HTERT RPE-1 (cell line): ENCODE results near the gene CPD.
"Not testable (repeated sequence)": the region's sequence is repeated elsewhere in the genome, so short reads cannot be mapped to it uniquely, and the experiment has no call there.

Experiments
- in situ Hi-C: fragments of 300-500 bp; cut with MboI; formaldehyde crosslinking; loops from 4 replicates; pipeline ENCODE4 v1.14.3; 2020; ENCODE audit warnings: low sequenced_read_pairs

CPD gene

DNA sequence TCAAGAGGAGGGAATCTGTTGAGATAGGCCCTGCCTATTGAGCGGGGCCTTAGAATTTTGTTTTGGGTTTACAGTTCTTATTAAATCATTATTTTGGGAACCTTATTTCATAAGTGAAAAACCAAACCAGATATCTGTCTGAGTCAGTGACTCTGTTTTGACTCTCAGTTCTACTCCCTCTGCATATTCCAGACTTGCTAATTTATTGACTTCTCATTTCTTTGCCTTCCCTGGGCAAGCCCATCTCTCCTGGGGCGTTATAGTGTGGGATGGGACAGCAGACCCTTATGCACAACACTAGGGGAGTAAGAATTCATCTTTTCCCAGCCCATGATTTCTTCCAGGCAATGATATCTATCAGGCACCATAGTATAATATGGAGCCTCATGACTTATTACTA, 45.7 kb downstream of the CPD start:
- in situ Hi-C loops, result no loop called here

DNA sequence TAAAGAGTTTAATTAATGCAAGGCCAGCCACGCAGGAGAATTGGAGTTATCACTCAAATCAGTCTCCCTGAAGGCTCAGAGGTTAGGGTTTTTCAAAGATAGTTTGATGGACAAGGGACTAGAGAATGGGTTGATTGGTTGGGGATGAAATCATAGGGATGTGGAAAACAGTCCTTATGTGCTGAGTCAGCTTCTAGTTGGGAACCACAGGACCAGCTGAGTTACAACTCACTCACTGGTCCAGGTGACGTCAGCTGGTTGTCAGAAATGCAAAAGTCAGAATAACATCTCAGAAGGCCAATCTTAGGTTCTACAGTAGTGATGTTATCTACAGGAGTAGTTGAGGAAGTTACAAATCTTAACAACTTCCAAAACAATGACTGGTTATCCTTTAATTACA, 47.6 kb downstream of the CPD start:
- in situ Hi-C loops, result no loop called here

DNA sequence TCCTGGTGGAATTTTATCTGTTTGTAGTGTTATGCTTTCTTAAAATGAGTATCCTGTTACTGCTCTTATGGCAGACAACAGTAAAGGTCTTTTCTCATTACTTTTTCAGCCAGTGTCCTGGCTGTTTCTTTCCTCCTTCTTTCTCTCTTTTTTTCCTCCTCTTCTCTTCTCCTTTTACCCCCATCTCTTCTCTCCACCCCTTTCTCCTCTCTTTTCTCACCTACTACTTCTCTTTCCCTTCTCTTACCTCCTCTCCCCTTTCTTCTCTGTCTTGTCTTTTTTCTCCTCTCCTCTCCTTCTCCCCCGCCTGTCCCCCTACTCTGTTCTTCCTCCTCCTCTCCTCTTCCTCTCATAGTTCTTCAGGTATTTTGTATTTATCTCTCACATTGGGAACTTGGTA, 48.9 kb downstream of the CPD start:
- in situ Hi-C loops, result no loop called here

DNA sequence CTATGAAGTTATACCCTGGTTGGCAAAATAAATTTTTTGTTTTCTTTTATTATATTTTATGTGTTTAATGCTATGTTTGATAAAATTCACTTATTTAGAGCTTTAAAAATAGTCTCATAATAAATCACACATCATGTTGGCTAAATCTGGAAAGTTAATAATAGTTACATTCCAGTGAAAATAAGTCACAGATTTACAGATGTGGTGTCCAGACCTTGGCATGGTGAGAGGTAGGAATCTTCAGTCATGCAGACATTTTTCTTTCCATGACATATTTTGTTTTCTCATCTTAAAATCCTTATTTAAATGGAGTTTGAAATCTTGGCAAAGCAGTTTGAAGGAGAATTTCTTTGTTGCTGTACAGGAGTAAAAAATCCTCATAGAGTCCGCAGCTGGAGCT, 50.4 kb downstream of the CPD start:
- in situ Hi-C loops, result no loop called here

DNA sequence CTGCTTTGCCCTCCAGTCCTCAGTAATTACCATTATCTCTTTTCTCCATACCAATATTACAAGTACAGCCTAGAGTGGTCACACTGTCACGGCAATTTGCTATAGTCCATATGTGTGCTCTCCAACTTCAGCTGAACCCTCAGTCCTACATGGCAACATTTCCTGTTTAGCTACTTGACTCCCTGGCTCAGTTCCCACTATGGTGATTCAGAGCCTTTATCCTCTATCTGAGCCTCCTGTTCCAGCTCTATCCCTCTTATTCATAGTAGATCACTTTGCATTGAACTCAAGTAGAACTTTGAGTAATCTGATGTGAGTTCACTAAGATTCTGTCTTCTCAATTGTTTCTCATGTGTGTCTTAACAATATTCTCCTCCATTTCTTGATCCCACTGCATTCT, 54.8 kb downstream of the CPD start:
- in situ Hi-C loops, result no loop called here

GRCh38 chr17:30436729-30437128, 58.0 kb downstream of the CPD start:
- in situ Hi-C loops, result no loop called here

DNA sequence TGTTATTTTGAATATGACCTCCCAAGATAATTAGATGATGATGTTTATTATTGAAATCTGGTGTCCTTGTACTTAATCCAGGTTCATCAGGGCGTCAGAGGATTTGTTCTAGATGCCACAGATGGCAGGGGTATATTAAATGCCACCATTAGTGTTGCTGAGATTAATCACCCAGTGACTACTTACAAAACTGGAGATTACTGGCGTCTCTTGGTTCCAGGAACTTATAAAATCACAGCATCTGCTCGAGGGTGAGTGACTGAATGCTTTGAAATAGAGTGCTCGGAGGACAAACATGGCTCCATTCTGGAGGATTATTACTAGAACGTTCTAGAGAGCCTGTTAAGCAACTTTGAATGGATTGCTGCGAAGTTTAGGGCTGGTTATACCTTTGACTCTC, 65.0 kb downstream of the CPD start:
- in situ Hi-C loops, result no loop called here

GRCh38 chr17:30446640-30447039, 67.9 kb downstream of the CPD start:
- in situ Hi-C loops, result not testable (repeated sequence)

DNA sequence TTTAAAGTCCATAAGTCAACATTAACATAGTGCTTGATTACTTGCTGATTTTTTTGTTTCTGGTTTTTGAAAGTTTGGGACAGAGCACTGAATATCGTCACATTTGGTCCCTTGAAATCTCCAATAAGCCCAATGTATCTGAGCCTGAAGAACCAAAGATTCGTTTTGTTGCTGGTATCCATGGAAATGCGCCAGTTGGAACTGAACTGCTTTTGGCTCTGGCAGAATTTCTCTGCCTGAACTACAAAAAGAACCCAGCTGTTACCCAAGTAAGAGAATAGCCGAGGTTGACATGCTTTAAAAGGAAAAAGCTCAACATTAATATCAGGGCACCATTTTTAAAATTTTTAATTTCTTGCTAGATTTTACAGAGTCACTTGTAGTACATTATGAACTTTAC, 70.8 kb downstream of the CPD start:
- in situ Hi-C loops, result no loop called here

- in situ Hi-C loops, result no loop called here
Measured at GRCh38 chr17:30450125-30451027, 71.6 kb downstream of the CPD start.

GRCh38 chr17:30454635-30455034, 75.9 kb downstream of the CPD start:
- in situ Hi-C loops, result no loop called here

- in situ Hi-C loops, result no loop called here
Measured at GRCh38 chr17:30458371-30458770, 79.6 kb downstream of the CPD start.

GRCh38 chr17:30458797-30459413, 80.2 kb downstream of the CPD start:
- in situ Hi-C loops, result not testable (repeated sequence)

- in situ Hi-C loops, result no loop called here
Measured at GRCh38 chr17:30468465-30468864, 89.7 kb downstream of the CPD start.

DNA sequence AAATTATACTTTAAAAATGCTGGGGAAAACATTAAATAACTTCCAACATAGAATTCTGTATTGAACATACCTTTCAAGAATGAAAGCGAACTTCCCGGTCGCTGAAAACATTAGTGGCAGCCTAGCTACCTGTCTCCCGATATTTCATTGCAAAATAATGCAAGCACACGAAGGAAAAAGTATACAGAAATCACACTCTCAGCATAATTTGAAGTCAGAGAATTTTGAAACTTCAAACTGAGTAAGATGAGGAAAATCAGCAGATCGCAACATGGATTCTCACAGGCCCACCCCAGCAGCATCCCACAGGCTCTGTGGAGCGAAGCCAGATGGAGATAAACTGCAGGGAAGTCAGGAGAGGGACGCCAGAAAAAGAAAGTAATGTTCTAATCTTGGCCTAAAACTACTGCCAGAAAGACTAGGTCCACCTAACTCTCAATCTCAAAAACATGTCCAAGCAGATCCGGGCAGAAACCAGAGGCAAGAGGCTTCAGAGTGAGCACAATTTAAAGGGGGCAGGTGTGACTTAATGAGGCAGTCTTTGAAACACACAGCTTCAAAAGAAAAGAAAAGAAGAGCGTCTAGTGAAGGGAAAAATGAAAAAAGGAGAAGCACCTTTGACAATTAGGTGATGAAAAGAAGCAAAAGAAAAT, 93.6 kb downstream of the CPD start:
- in situ Hi-C loops, result no loop called here

- in situ Hi-C loops, result no loop called here
Measured at GRCh38 chr17:30475206-30475605, 96.5 kb downstream of the CPD start.

DNA sequence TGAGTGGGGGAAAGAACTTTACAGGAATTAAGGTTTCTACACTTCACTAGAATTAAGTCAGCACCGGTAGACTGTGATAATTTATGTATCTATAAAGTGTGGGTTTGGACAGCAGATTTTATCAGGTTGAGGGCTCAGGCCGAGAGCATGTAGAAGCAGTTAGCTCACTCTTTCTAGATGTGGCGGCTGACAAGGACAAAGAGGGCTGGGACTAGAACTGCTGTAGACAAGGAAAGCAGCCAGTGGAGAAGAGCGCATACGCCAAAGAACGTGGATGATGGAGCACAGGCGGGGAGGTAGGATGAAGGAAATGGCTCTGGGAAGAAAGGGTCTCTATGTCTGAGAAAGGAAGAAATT, 98.0 kb downstream of the CPD start:
- in situ Hi-C loops, result no loop called here

DNA sequence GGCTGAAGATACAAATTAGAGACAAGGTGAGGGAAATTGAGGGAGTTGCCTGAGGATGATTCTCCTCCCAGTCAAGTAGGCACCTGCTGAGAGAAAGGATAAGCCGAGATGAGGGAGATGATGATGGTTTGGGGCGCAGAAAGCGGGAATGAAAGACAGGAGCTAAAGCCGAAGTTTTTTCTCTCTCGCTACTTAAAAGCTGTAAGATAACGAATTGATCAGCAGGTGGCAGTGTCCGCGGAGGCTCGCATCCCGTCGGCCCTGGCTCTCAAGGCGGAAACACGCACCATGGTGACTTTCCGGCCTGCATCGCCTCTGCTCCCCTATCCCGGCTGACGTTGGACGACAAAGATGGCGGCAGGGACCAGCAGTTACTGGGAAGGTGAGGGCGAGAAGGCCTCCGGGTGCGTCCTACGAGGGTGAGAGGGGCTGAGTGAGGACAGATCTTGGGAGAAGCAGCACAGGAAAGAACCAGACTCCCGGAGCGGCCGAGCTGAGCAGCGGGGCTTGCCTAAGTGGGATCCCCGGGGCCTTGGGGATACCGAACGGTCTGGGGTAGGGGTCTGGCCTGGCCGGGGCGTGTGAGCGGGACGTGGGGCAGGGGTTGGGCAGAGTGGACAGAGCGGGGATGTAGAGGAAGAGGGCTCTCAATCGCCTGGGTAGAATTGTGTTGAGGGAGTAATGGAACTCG, 98.5 kb downstream of the CPD start, which contains the start of gene GOSR1:
Gene GOSR1 (plus strand): TSS at position 326 of the 691 bp plus-strand sequence. CDS start 26 bp downstream, at position 352.
- in situ Hi-C loops, result no loop called here

- in situ Hi-C loops, result no loop called here
Measured at GRCh38 chr17:30477774-30478115, 99.0 kb downstream of the CPD start.

DNA sequence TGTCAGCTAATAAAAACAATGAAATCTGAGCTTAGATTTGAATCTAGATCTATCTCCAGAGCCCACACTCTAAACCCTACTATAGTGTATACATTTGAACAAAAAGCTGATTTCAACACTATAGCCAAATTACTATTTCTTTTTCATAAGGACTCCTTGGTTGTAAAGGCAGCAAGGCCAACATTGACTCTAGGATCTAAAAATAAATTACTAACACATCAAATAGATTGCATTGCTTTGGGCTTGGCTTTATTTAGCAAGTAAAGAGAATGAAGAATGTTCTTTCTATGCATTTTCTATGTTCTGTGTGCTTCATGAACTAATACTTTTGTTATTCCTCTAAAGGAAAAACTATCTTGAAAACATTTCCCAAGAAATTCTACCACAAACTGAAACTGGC, 103.8 kb downstream of the CPD start:
- in situ Hi-C loops, result no loop called here

GRCh38 chr17:30483159-30483558, 104.4 kb downstream of the CPD start:
- in situ Hi-C loops, result no loop called here
